HG03039 (cell line): Measurements from ENCODE around the gene THSD7A.
A peak's percentile ranks its signal among the peaks of the same experiment; 100 is the strongest.

Experiments
- ATAC-seq: cut with Tn5 transposase; IDR thresholded peaks from one replicate; pipeline ENCODE4 v1.9.1; 2021; ENCODE audit warnings: mild to moderate bottlenecking, moderate library complexity; ENCODE audit not compliant: unreplicated experiment

Gene THSD7A

GRCh38 chr7:11591055-11591633, 240.9 kb downstream of the THSD7A start:
- no peak for ATAC-seq

GRCh38 chr7:11589251-11589650, 242.7 kb downstream of the THSD7A start:
- no peak for ATAC-seq

DNA sequence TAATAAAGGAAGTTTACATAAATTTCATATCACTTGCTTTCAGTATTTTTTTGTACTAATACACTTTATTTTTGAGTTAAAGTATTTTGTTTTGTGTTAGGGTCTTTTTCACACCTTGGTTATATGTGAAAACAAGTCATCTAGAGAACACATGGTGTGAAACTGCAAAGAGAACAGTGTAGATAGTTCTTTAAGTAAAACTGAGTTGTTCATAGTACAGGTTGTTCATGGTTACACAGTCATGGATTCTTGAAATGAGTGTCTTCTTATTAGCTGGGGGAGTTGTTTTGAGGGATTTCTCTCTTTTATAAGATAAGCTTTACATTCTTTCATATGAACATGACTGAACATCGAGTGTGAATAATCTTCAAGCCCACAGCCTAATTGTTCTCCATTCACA, 244.2 kb downstream of the THSD7A start:
- no peak for ATAC-seq

DNA sequence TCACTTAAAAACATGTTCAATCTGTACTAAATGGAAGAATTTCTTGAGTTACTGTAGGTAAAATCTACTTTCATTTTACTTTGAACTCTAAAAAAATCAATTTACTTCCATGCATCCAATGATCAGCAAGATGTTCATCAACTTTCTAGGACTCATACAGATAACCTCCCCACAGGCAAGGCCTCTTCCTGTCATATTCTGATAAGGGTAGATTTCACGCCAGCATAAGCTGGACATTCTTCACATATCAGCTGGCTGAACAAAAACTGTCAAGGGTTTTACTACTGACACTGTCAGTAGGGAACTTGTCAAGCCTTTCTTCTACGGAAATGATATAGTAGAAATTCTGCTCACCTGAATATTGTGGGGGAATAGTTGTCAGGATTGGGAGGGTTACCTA, 244.9 kb downstream of the THSD7A start:
- no peak for ATAC-seq

GRCh38 chr7:11584406-11585031, 247.5 kb downstream of the THSD7A start:
- no peak for ATAC-seq

- ATAC-seq: no peak
Observed at GRCh38 chr7:11579141-11579540, 252.9 kb downstream of the THSD7A start.

DNA sequence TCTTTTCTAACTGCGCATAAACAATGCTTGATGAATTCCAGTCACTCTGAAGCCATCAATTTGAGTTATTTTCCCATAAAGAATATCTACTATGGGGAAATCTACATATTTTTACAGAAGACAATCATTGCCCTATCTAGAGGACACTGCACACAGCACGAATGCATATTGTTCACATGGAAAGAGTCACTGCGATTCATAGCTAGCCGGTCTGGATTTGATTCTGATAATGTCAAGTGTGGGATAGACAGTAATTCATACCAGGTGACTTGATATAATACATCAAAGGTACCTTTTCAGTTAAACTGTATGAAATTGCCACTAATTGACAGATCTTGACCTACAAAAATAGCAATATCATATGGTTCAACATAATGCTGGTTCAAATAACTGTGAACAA, 255.7 kb downstream of the THSD7A start:
- ATAC-seq: no peak

GRCh38 chr7:11573128-11573750, 258.8 kb downstream of the THSD7A start:
- ATAC-seq: no peak

- ATAC-seq: no peak
Observed at GRCh38 chr7:11570922-11571550, 261.0 kb downstream of the THSD7A start.

DNA sequence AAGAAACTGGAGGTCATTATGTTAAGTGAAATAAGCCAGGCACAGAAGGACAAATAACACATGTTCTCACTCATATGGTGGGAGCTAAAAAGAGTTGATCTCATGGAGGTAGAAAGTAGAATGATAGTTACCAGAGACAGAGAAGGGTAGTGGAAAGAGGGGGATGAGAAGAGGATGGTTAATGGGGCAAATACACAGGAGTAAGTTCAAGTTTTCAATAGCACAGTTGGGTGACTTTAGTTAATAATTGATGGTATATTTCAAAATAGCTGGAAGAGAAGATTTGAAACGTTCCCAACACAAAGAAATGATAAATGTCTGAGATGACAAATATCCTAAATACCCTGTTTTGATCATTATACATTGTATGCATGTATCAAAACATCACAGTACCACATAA, 261.8 kb downstream of the THSD7A start:
- no peak for ATAC-seq

DNA sequence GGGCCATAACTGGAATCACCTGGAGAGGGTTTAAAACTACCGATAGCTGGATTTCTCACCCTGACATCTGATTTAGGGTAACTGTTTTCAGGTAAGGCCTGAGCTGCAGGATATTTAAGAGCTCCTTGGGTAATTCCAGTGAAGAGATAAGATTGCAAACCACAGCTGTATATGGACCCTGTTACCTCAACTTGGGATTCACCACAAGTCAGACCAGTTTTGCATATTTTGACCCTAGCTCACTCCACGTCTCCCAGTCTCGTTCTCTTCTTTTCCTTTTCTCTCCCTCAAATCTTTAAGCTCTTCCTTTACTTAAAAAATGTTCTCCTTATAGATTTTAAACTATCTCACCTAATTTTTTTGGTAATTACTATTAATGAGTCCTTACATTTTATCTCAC, 264.4 kb downstream of the THSD7A start:
- no peak for ATAC-seq

DNA sequence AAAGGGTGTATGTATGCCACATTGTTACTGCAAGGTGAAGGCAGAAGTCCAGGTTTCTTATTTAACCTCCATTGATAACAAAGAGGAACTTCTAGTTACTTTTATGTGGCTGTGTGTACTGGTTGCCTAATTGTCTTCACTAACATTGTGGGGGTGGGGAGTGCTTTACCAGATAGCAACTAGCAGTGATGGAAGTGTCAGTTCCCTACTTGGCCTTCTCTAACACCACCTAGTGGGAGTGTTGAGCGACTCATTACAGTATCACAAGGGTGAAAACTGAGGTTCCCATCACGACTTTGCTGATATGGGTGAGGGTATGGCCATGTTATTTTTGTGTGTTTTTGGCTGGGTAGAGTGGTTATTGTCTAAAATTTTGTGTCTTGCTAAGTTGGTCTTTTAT, 274.4 kb downstream of the THSD7A start:
- peak; percentile 98 for ATAC-seq

GRCh38 chr7:11552676-11553296, 279.2 kb downstream of the THSD7A start:
- no peak for ATAC-seq

DNA sequence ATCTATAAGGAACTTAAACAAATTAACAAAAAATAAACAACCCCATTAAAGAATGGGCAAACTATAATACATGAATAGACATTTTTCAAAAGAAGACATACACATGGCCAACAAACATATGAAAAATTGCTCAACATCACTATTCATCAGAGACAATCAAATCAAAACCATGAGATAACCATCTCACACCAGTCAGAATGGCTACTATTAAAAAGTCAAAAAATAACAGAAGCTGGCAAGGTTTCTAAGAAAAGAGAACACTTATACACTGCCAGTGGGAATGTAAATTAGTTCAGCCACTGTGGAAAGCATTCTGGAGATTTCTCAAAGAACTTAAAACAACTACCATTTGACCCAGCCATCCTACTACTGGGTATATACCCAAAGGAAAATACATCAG, 280.5 kb downstream of the THSD7A start:
- no peak for ATAC-seq

GRCh38 chr7:11548532-11548931, 283.5 kb downstream of the THSD7A start:
- no peak for ATAC-seq

DNA sequence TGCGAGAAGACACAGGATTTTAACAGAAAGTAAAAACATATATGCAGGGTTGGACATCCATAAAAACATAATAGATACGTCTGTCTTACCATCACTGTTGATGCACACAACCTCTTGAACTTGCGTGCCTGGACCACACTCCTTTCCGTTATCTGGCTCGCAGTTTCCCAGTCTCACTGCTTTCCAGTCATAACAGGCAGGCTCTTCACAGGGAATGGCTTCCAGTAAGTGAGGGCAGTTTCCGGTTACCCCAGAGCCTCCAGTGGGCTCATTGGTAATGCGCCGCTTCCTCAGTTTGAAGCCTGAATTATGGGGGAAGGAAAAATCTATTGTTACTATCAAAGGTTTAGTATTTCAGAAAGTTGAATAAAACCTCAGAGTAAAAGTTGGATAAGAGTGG, 290.7 kb downstream of the THSD7A start:
- ATAC-seq: no peak

DNA sequence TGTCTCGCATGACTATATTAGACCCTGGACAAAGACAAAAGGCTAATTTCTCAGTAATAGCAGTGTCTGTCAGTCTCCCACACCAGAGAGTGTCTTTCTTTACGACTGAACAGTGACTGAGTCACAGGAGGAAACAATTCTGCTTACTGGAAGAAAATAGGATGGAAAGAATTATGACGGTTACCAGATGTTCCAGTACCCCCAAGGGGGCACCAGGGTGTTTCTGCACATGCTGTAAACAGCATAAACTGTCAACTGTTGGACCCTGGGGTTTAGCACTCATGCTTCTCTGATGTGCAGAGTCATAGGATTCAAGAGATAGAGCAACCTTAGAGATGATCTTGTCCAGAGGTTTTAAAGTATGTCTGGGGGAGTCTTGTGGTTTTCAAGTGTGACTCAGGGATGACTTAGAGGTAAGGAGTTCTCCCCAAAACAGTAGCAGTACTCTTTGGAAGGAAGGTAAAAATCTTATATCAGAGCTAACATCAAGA, 291.7 kb downstream of the THSD7A start:
- no peak for ATAC-seq

DNA sequence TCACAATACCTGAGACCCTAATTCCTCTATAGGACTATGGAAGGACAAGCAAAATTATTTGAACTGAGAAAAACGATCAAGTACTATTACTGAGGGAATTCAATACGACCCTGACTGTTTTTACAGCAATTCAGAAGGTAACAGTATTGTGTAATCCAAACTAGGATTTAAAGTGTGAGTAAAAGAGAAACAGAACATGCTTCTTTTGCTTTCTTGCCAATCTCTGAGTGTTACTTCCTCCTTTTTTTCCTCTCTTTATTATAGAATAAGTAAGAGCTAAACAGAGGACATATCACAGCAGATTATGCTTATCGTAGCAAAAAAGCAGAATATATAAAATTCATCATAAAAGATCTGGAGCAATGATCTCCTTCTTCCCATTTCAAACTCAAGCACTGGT, 292.1 kb downstream of the THSD7A start:
- ATAC-seq: no peak

DNA sequence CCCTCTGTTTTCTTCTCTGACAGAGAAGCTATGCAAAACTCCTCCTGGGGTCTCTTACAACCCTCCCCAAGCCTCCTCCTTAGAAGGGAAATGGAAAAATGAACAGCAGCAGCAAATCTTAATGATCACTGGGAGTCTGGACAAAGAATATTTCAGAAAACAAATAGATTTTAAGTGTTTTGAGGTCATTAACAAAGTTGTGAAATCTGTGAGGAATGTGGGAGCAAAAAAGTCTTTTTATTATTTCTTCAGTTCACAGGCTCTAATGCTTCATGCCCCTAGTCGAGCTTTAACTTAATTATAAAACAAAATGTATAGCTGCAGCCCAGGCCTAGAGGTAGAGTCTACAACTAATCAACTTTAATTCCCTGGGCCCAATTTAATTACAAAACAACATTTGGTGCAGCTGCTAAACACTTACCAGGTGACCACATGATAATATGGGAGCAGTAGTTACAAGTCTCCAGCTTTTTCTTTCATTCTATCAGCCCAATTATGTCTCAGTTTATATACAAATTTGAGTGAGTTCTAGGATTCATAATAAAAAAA, 293.2 kb downstream of the THSD7A start:
- ATAC-seq: no peak

GRCh38 chr7:11533229-11533820, 298.7 kb downstream of the THSD7A start:
- no peak for ATAC-seq

- ATAC-seq: no peak
Observed at GRCh38 chr7:11529382-11529781, 302.6 kb downstream of the THSD7A start.
